ENCODE results near the gene PRR12. TPM values are rescaled to one million over a fixed set of nuclear protein-coding genes. Genes with fewer than 3 reads are reported as not detected.

The PRR12 gene
- total RNA-seq, 4 donors from 2014 or later: 3.3 to 11.3 (median 4.1) TPM

- DNase-seq (ENCODE audit: low spot score) (peak; percentile 44), ATAC-seq (ENCODE audit: low FRiP score) (peak; percentile 80)
- TF ChIP-seq CTCF (IDR thresholded peaks at IDR 0.05): peak in 1 of 3 donors; percentile 58
Observed at GRCh38 chr19:49546825-49547565, 44.0 kb upstream of the PRR12 start.

GRCh38 chr19:49549045-49549444 lies 41.9 kb upstream of the PRR12 start:
- no peak for TF ChIP-seq CTCF (IDR thresholded peaks at IDR 0.05)
- DNase-seq (ENCODE audit: low spot score) (no peak), ATAC-seq (ENCODE audit: low FRiP score) (no peak)

GRCh38 chr19:49551531-49551930 lies 39.5 kb upstream of the PRR12 start:
- TF ChIP-seq CTCF (IDR thresholded peaks at IDR 0.05): no peak
- DNase-seq (ENCODE audit: low spot score) (no peak), ATAC-seq (ENCODE audit: low FRiP score) (no peak)

GRCh38 chr19:49552749-49553148 lies 38.2 kb upstream of the PRR12 start:
- no peak for TF ChIP-seq CTCF (IDR thresholded peaks at IDR 0.05)
- no peak for DNase-seq (ENCODE audit: low spot score)
- ATAC-seq (ENCODE audit: low FRiP score): no peak

GRCh38 chr19:49553451-49554271 lies 37.3 kb upstream of the PRR12 start:
- DNase-seq (ENCODE audit: low spot score) (no peak), ATAC-seq (ENCODE audit: low FRiP score) (no peak)
- no peak for TF ChIP-seq CTCF (IDR thresholded peaks at IDR 0.05)

GRCh38 chr19:49554701-49555181 lies 36.2 kb upstream of the PRR12 start:
- TF ChIP-seq CTCF (IDR thresholded peaks at IDR 0.05): no peak
- DNase-seq (ENCODE audit: low spot score) (no peak), ATAC-seq (ENCODE audit: low FRiP score) (no peak)

Measured in omental fat pad (tissue), 4 donors.